T-cell (primary cell): ENCODE results near the gene ZSCAN5C. TPM values are rescaled to one million over a fixed set of nuclear protein-coding genes. Genes with fewer than 3 reads are reported as not detected.
"Not testable (repeated sequence)": the region's sequence is repeated elsewhere in the genome, so short reads cannot be mapped to it uniquely, and the experiment has no call there.

Experiments
- ATAC-seq, 4 experiments: fragments of 200-7000 bp in 3 of 4; fragments of 150-1000 bp in 1 of 4; cut with Tn5 transposase; replicated peaks in 1 of 4; 1 replicate in 3 of 4; 2 replicates in 1 of 4; pipeline ENCODE4 v1.10.0; 2021; ENCODE audit warnings: moderate library complexity in 3 of 4, mild to moderate bottlenecking in 2 of 4, moderate number of reproducible peaks in 1 of 4
- CTCF ChIA-PET, 2 donors: fragments of 300-600 bp; sonication (Branson Sonifier 250); formaldehyde crosslinking; loops; one replicate each; lab custom pipeline; 2022; ENCODE audit warnings: antibody characterized with exemption in 2 of 2; lab: Charles Lee
- POLR2A ChIA-PET, 2 donors: fragments of 300-600 bp; sonication (Branson Sonifier 250); formaldehyde crosslinking; loops; one replicate each; lab custom pipeline; 2022; ENCODE audit warnings: antibody characterized with exemption in 2 of 2; lab: Charles Lee
- DNase-seq, 35 experiments: peaks; one replicate each; pipeline versions ENCODE4 v3.0.0 to v3.0.0-alpha.2; 2013 to 2023
- H3K27ac ChIP-seq: one replicate; pipeline ENCODE4 v1.5.1; 2013; ENCODE audit warnings: low read length
- H3K27me3 ChIP-seq, 2 experiments: replicated peaks in 1 of 2; 1 replicate in 1 of 2; 2 replicates in 1 of 2; pipeline versions ENCODE4 v1.6.1 to v1.7.0; 2013; ENCODE audit warnings: low read length in 1 of 2, mixed read lengths in 1 of 2; ENCODE audit not compliant: control insufficient read depth in 2 of 2, insufficient read depth in 2 of 2; ENCODE audit errors: extremely low read depth in 1 of 2
- H3K36me3 ChIP-seq, 2 donors: 1 replicate in 1 of 2; 2 replicates in 1 of 2; pipeline versions ENCODE4 v1.6.1 to v1.7.0; 2013; ENCODE audit warnings: low read length in 1 of 2; ENCODE audit not compliant: control insufficient read depth in 2 of 2, insufficient read depth in 1 of 2; ENCODE audit errors: extremely low read depth in 1 of 2
- H3K4me1 ChIP-seq, 2 experiments: 1 replicate in 1 of 2; 2 replicates in 1 of 2; pipeline versions ENCODE4 v1.6.1 to v1.7.0; 2013; ENCODE audit warnings: low read length in 2 of 2, mixed read lengths in 1 of 2; ENCODE audit not compliant: insufficient read depth in 2 of 2, control insufficient read depth in 1 of 2; ENCODE audit errors: extremely low read depth in 1 of 2
- H3K4me3 ChIP-seq, 2 donors: 1 replicate in 1 of 2; 2 replicates in 1 of 2; pipeline versions ENCODE4 v1.5.1 to v1.7.0; 2013; ENCODE audit warnings: mild to moderate bottlenecking in 2 of 2, low read length in 1 of 2, moderate library complexity in 1 of 2; ENCODE audit not compliant: control insufficient read depth in 1 of 2; ENCODE audit errors: extremely low read depth in 1 of 2
- H3K9me3 ChIP-seq: 2 replicates; pipeline ENCODE4 v1.7.0; 2013
- H3K27ac Mint-ChIP-seq, 2 donors: one replicate each; pipeline ENCODE4 v1.8.0; 2020 to 2021; ENCODE audit warnings: mild to moderate bottlenecking in 2 of 2, mixed read lengths in 2 of 2
- H3K27me3 Mint-ChIP-seq, 2 donors: one replicate each; pipeline ENCODE4 v1.8.0; 2021 to 2022; ENCODE audit warnings: mixed read lengths in 2 of 2
- H3K36me3 Mint-ChIP-seq: one replicate; pipeline ENCODE4 v1.8.0; 2021; ENCODE audit warnings: mixed read lengths
- H3K4me1 Mint-ChIP-seq, 3 donors: one replicate each; pipeline ENCODE4 v1.8.0; 2020 to 2022; ENCODE audit warnings: mixed read lengths in 3 of 3, mild to moderate bottlenecking in 1 of 3
- H3K4me3 Mint-ChIP-seq, 3 donors: one replicate each; pipeline ENCODE4 v1.8.0; 2020 to 2022; ENCODE audit warnings: mild to moderate bottlenecking in 3 of 3, mixed read lengths in 3 of 3, moderate library complexity in 3 of 3
- H3K9me3 Mint-ChIP-seq, 3 donors: one replicate each; pipeline ENCODE4 v1.8.0; 2020 to 2022; ENCODE audit warnings: mixed read lengths in 3 of 3
- WGBS: methylation state at CpG from one replicate; pipeline ENCODE4 v1.1.5; 2013; ENCODE audit warnings: missing lambda C conversion rate; ENCODE audit not compliant: insufficient coverage; 5-methylcytosine and 5-hydroxymethylcytosine counted together
- total RNA-seq, 35 experiments: library from RNA in 6 of 35; stranded (reverse) in 6 of 35; fragments of 120-200 nt in 1 of 35; gene quantifications; one replicate each; pipeline versions ENCODE4 v1.2.1 to v1.2.4 and lab custom pipeline; 2013 to 2026

The ZSCAN5C gene
- total RNA-seq, 5 donors from 2014 or later (not counting 1 experiment from before 2014, with no cell fraction given): not detected

- 74% methylated on average over 7 of the region's 10 CpGs for WGBS
Measured at GRCh38 chr19:56218961-56219360, 16.9 kb downstream of the ZSCAN5C start.

GRCh38 chr19:56221442-56221841, 19.4 kb downstream of the ZSCAN5C start:
- CTCF ChIA-PET, DNase-seq: not testable (repeated sequence)

More at GRCh38 chr19:56218961-56219360, 16.9 kb downstream of the ZSCAN5C start:
- peaks cover 2 to 22% of the 10 kb centered on the region in 2 experiments for H3K27me3 ChIP-seq
- H3K4me1 Mint-ChIP-seq: peaks cover 0 to 9% (median 6%) of the 10 kb centered on the region in 3 donors
- DNase-seq (no peak), ATAC-seq (no peak)
- ChIA-PET POLR2A (no interaction called here), CTCF (no interaction called here)
- H3K36me3 Mint-ChIP-seq: peaks cover 28% of the 10 kb centered on the region
- H3K27ac Mint-ChIP-seq: no peak overlapping the region
- H3K9me3 ChIP-seq: no peaks in the 10 kb centered on the region
- H3K27me3 Mint-ChIP-seq: peaks cover 16 to 32% of the 10 kb centered on the region in 2 donors
- H3K4me3 Mint-ChIP-seq: no peak overlapping the region
- peaks cover 0 to 4% of the 10 kb centered on the region in 2 experiments for H3K4me1 ChIP-seq
- no peak overlapping the region for H3K4me3 ChIP-seq
- no peaks in the 10 kb centered on the region for H3K36me3 ChIP-seq
- no peaks in the 10 kb centered on the region for H3K9me3 Mint-ChIP-seq
- H3K27ac ChIP-seq: no peak overlapping the region

DNA sequence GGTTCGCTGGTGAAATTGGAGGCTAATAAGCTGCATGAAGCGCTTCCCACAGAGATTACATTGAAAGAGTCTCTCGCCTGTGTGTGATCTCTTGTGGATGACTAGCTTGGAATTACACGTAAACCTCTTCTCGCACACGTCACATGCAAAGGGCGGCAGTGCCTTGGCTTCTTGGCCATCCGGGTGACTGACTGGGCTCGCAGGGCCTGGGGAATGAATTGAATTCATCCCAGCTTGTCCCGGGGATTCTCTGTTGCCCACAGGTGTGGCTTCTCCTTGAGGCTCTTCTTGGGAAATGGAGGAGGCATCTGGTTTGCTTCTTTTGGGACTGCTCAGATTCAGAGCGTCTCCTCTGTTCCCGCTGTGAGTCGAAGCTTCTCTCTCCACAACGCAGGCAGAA, 19.8 kb downstream of the ZSCAN5C start:
- H3K27me3 ChIP-seq: peaks cover 2 to 16% of the 10 kb centered on the region in 2 experiments
- CTCF ChIA-PET: no interaction called here
- POLR2A ChIA-PET: no interaction called here
- DNase-seq: no peak
- H3K4me1 ChIP-seq: peaks cover 0 to 4% of the 10 kb centered on the region in 2 experiments
- no peaks in the 10 kb centered on the region for H3K9me3 Mint-ChIP-seq
- no peak overlapping the region for H3K4me3 ChIP-seq
- H3K36me3 ChIP-seq: no peaks in the 10 kb centered on the region
- no peak overlapping the region for H3K27ac Mint-ChIP-seq
- 98% methylated on average over 6 of the region's 14 CpGs for WGBS
- peaks cover 28% of the 10 kb centered on the region for H3K36me3 Mint-ChIP-seq
- ATAC-seq: no peak
- H3K27me3 Mint-ChIP-seq: peaks cover 4 to 11% of the 10 kb centered on the region in 2 donors
- H3K9me3 ChIP-seq: no peaks in the 10 kb centered on the region
- H3K4me1 Mint-ChIP-seq: peaks cover 0 to 7% (median 5%) of the 10 kb centered on the region in 3 donors
- H3K4me3 Mint-ChIP-seq: no peak overlapping the region
- no peak overlapping the region for H3K27ac ChIP-seq

More at GRCh38 chr19:56221442-56221841, 19.4 kb downstream of the ZSCAN5C start:
- H3K27ac ChIP-seq, H3K9me3 Mint-ChIP-seq, H3K27ac Mint-ChIP-seq, H3K4me3 ChIP-seq, POLR2A ChIA-PET, H3K4me3 Mint-ChIP-seq, H3K4me1 Mint-ChIP-seq, ATAC-seq, H3K4me1 ChIP-seq, H3K36me3 ChIP-seq, H3K9me3 ChIP-seq: not testable (repeated sequence)
- WGBS: 74% methylated on average over 4 of the region's 9 CpGs
- Mint-ChIP-seq H3K36me3 (peaks cover 28% of the 10 kb centered on the region), H3K27me3 (peaks cover 4 to 13% of the 10 kb centered on the region in 2 donors)
- peaks cover 2 to 20% of the 10 kb centered on the region in 2 experiments for H3K27me3 ChIP-seq

GRCh38 chr19:56222901-56223300, 20.8 kb downstream of the ZSCAN5C start:
- Mint-ChIP-seq H3K4me3 (no peak overlapping the region), H3K27me3 (peaks cover 3 to 6% of the 10 kb centered on the region in 2 donors), H3K9me3 (no peaks in the 10 kb centered on the region), H3K4me1 (peaks cover 0 to 3% (median 2%) of the 10 kb centered on the region in 3 donors), H3K27ac (no peak overlapping the region), H3K36me3 (peaks cover 28% of the 10 kb centered on the region)
- ChIA-PET CTCF (no interaction called here), POLR2A (no interaction called here)
- H3K4me3 ChIP-seq: no peak overlapping the region
- H3K9me3 ChIP-seq: no peaks in the 10 kb centered on the region
- H3K4me1 ChIP-seq: no peaks in the 10 kb centered on the region
- no peak for DNase-seq
- no peak for ATAC-seq
- WGBS: 100% methylated on average over 3 of the region's 6 CpGs
- H3K27ac ChIP-seq: no peak overlapping the region
- H3K36me3 ChIP-seq: no peaks in the 10 kb centered on the region
- H3K27me3 ChIP-seq: peaks cover 2 to 6% of the 10 kb centered on the region in 2 experiments

DNA sequence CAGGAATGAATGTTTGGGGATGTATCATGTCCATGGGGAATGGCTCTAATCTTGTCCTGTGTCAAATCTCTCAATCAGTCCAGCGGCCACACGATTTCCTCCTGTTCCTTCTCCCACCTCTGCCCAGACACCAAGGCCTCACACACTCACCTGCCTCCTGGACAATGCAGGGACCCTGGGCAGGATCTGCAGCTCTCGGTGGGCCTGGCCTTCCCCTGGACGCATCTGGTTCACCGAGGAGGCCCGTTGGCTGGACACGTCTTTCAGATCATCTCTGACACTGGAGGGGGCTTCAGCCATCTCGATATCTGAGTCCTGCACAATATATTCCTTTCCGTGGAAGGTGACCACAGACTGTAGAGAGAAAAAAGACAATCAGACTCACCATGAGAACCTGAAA, 21.4 kb downstream of the ZSCAN5C start:
- no peak overlapping the region for H3K4me3 Mint-ChIP-seq
- H3K4me3 ChIP-seq: no peak overlapping the region
- ChIA-PET CTCF (no interaction called here), POLR2A (no interaction called here)
- H3K9me3 Mint-ChIP-seq: no peaks in the 10 kb centered on the region
- WGBS: 86% methylated on average over 9 of the region's 9 CpGs
- no peaks in the 10 kb centered on the region for H3K36me3 ChIP-seq
- H3K36me3 Mint-ChIP-seq: peaks cover 28% of the 10 kb centered on the region
- ATAC-seq: no peak
- H3K27ac Mint-ChIP-seq: no peak overlapping the region
- peaks cover 0 to 2% of the 10 kb centered on the region in 2 donors for H3K27me3 Mint-ChIP-seq
- DNase-seq: no peak
- no peak overlapping the region for H3K27ac ChIP-seq
- no peaks in the 10 kb centered on the region for H3K4me1 ChIP-seq
- H3K9me3 ChIP-seq: no peaks in the 10 kb centered on the region
- H3K4me1 Mint-ChIP-seq: peaks cover 0 to 1% (median 0%) of the 10 kb centered on the region in 3 donors
- H3K27me3 ChIP-seq: peaks cover 2% of the 10 kb centered on the region in 2 experiments

- ChIA-PET CTCF (no interaction called here), POLR2A (no interaction called here)
- H3K4me3 Mint-ChIP-seq: no peak overlapping the region
- H3K4me1 ChIP-seq: no peaks in the 10 kb centered on the region
- 92% methylated on average over 6 of the region's 7 CpGs for WGBS
- H3K4me1 Mint-ChIP-seq: no peaks in the 10 kb centered on the region
- ATAC-seq (no peak), DNase-seq (no peak)
- no peaks in the 10 kb centered on the region for H3K9me3 Mint-ChIP-seq
- no peak overlapping the region for H3K27ac Mint-ChIP-seq
- no peaks in the 10 kb centered on the region for H3K9me3 ChIP-seq
- peaks cover 7% of the 10 kb centered on the region for H3K36me3 Mint-ChIP-seq
- no peaks in the 10 kb centered on the region for H3K36me3 ChIP-seq
- no peaks in the 10 kb centered on the region for H3K27me3 Mint-ChIP-seq
- H3K27ac ChIP-seq: no peak overlapping the region
- no peak overlapping the region for H3K4me3 ChIP-seq
- H3K27me3 ChIP-seq: no peaks in the 10 kb centered on the region
Measured at GRCh38 chr19:56245121-56245740, 43.2 kb downstream of the ZSCAN5C start.
